D341Med (cell line): ENCODE data around the gene ATP6V0D1.
A peak's percentile ranks its signal among the peaks of the same experiment; 100 is the strongest.
"Not testable (repeated sequence)": the region's sequence is repeated elsewhere in the genome, so short reads cannot be mapped to it uniquely, and the experiment has no call there.

Experiments used
- DNase-seq: peaks from one replicate; pipeline ENCODE4 v3.0.0; 2012; ENCODE audit warnings: low spot score

The ATP6V0D1 gene

GRCh38 chr16:67480833-67481560 is at the start of gene ATP6V0D1:
Gene ATP6V0D1 (minus strand): TSS chr16:67481157. CDS start chr16:67481086, 71 bp downstream.
- DNase-seq, result peak; percentile 99

GRCh38 chr16:67530013-67530939 is 49.3 kb upstream of the ATP6V0D1 start:
- DNase-seq, result no peak

- DNase-seq, result no peak
Measured at GRCh38 chr16:67529582-67530012, 48.6 kb upstream of the ATP6V0D1 start.

DNA sequence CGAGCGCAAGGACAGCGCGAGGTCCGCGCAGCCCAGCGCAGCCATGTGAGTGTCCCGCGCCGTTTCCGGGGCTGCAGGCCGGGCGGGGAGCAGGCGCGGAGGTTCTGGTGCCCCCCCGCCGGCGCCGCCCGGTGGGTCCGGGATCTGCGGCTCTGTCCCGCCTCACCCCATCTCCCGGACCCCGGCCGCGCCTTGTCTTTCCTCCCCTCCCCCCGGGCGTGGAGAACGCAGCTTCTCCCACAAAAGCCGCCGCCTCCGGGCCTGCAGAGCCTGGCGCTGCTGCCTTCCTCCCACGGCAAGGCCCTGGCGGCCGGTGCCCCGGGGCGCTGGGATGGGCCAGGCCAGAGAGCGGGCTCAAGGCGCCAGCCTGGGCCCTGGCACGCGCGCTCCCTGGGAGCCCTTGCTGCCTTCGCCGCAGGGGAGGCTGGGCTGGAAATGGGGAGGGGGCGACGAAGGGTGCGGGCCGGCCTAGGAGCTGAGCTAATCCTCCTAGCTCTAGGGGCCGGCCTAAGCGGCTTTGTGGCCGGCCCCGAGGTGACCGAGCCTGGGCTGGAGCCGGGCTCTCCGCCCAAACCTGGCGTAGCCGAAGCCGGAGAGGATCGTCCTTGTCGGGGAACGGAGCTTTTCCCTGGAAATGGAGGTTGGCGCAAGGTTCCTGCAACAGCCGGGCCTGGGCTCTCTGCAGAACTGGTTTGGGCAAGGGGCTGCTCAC is 48.1 kb upstream of the ATP6V0D1 start:
- peak; percentile 78 for DNase-seq

DNA sequence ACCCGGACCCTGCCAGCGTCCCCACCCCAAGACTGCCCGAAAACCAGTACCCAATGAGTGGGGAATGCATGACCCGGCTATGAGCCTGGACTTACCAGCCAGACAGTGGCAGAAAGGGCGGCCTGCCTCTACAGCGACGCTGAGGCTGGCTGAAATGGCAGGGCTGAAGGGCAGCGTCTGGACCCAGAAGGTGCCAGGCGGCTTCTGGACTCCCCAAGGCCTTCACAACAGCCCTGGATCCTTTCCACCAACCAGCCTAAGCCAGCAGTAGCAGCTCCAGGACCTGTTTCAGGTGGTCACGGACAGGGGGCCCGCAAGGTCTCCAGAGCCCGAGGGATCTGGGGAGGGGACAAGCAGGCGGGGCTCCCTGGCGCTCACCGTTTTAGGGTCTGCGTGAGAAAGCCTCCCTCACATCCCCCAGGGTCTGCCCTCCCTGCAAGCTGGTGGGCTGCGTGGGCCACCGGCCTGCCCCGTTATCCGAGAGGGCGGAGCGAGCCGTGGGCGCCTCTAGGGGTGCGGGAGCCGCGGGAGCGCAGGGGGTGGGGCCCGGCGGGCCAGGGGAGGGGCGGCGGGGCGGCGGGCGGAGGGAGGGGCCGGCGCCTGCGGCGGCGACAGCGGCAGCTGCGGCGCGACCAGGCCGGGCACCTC is 47.4 kb upstream of the ATP6V0D1 start, which contains the start of gene RIPOR1:
Gene RIPOR1 (plus strand): TSS at position 608 of the 648 bp plus-strand sequence. CDS start 9,618 bp downstream, outside the sequence.
- DNase-seq, result peak; percentile 94

GRCh38 chr16:67526149-67526791 is 45.3 kb upstream of the ATP6V0D1 start:
- DNase-seq, result no peak

DNA sequence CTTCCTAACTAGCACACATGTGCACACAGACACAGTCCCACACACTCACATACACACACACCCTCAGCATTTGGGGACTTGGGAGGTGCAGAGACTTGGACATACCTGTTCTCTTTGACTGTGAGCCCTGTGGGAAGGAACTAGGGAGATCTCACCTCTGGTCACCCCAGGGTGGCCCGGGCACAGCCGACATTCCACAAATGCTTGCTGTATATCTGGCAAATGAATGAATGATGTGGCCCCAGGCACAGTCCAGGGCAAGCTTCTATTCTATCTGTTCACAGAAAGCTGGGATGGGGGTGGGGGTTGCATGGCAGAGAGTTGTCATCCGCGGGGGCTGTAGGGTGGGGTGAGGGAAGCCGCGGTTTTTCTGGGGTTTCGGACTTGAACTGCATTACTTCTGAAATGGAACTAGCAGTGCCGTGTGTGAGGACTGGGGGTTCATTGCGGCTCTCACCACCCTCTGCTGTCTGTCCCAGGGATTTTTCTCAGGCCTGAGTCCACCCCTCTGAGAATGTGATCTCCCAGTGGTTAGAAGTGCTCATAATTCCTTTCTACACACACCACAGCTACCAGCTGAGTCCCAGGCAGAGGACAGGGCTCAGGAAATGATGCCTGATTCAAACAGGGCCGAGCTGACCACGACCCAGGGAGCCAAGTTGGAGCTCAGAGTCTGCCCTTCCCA is 44.4 kb upstream of the ATP6V0D1 start:
- no peak for DNase-seq

DNA sequence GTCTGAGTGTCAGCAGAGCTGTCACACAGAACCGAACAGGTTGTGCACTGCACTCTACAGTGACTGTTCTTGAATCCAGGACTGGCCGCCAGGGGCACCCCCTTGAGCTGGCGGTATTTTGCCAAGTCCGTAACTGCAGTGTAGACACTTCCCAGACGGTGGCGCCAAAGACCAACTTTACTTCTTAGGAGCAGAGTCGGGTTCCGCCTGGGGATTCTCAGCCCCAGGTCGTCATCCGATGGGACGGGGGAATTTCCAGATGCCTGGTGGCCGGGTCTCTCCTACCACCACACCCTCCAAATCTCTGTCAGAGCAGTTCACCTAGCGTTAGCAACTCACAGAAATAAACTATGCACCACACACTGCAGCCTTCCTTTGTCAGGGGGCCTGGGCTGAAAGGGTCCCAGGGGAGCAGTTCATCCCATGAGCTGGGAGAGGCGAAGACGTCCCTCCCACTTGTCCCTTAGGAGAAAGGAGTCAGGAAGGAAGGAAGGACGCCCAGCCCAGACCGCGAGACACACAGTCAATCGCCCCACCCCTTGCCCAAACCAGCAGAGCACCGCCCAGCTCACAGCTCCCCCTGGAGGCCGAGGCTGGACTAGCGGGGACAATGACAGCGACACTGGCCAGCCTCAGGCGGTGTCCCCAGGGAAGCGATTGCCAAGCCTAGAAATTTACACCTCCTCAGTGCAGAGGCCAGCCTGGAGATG is 40.3 kb upstream of the ATP6V0D1 start:
- peak; percentile 91 for DNase-seq

DNA sequence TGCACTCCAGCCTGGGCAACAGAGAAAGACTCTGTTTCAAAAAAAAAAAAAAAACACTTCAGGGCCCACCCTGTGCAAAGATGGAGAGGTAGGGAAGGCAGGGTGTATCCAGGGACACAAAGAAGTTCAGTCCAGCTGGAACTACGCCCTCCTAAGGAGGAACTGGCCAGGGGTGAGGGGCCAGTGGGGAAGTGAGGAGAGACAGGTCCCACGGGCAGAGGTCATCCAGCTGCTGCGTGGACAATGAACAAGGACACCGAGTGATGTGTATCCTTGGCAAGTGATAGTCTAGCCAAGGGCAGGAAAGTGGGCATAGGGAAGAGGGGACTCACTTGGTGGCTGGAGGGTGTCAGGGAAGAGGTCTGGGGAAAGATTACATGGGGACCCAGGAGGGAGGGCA is 38.3 kb upstream of the ATP6V0D1 start:
- no peak for DNase-seq

GRCh38 chr16:67518676-67519075 is 37.7 kb upstream of the ATP6V0D1 start:
- no peak for DNase-seq

GRCh38 chr16:67517661-67518423 is 36.9 kb upstream of the ATP6V0D1 start:
- DNase-seq, result no peak

GRCh38 chr16:67517155-67517445 is 36.1 kb upstream of the ATP6V0D1 start:
- no peak for DNase-seq

GRCh38 chr16:67516296-67517154 is 35.6 kb upstream of the ATP6V0D1 start:
- DNase-seq, result no peak

DNA sequence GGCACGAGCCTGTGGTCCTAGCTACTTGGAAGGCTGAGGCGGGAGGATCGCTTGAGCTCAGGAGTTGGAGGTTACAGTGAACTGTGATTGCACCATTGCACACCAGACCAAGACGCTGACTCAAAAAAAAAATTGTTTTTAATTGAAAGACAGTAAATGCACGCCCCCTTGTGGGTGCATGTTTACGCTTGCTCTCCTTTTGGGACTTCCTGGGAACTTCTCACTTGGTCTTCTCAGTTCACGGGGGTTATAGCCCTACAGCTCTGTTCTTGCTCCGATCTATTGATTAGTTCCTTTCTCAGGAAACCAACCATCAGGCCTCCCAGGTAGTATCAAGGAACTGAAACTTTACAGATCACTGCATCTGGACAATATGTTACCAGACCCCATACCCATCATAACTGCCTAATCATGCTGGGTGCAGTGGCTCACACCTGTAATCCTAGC is 33.4 kb upstream of the ATP6V0D1 start:
- peak; percentile 65 for DNase-seq

DNA sequence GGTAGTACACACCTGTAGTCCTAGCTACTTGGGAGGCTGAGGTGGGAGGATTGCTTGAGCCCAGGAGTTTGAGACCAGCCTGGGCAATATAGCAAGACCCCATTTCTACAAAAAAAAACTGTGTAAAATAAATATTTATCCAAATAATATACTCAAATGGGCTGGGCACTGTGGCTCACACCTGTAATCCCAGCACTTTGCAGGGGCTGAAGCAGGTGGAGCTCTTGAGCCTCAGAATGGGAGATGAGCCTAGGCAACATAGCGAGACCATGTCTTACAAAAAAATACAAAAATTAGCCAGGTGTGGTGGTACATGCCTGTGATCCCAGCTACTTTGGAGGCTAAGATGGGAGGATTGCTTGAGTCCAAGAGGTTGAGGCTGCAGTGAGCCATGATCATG is 32.9 kb upstream of the ATP6V0D1 start:
- not testable (repeated sequence) for DNase-seq

- DNase-seq, result no peak
Measured at GRCh38 chr16:67509016-67509415, 28.1 kb upstream of the ATP6V0D1 start.

DNA sequence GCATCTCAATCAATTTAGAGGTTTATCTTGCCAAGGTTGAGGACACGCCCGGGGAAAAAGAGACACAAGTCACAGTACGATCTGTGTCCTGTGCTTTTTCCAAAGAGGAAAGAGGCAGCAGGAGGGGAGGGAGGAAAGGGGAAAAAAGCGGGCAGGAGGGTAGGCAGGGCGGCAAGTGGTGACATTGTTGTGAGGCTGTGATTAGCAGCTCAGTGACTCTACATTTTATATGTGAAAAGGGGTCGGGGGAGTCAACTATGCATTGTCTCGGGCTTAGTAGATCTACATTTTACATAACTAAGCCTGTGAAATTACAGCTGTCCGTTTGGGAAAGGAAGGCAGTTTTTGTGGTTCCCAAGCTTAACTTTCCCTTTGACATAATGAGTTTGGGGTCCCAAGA is 25.5 kb upstream of the ATP6V0D1 start:
- DNase-seq, result no peak
